Measurements from ENCODE around the gene LTBP4. TPM values are rescaled to one million over a fixed set of nuclear protein-coding genes. Genes with fewer than 3 reads are reported as not detected.

The LTBP4 gene
- total RNA-seq, 1 donor from 2014 or later = 46.9 TPM

- TF ChIP-seq CTCF (IDR thresholded peaks at IDR 0.05; ENCODE audit: insufficient read depth, low read depth, low read length) = no peak
- no peak for TF ChIP-seq EZH2 (IDR thresholded peaks at IDR 0.05; ENCODE audit: insufficient read depth, low read length)
- Histone ChIP-seq H3K4me2 (ENCODE audit: low read length) (no peak overlapping the region), H3K9ac (ENCODE audit: low read length) (no peak overlapping the region), H3K4me1 (ENCODE audit: insufficient read depth, low read length) (peaks cover 12% of the 10 kb centered on the region), H3K27ac (ENCODE audit: low read depth, low read length) (no peak overlapping the region), H3K36me3 (ENCODE audit: insufficient read depth, low read length) (peaks cover 57% of the 10 kb centered on the region), H3K4me3 (ENCODE audit: insufficient read depth, low read depth, low read length) (no peak overlapping the region), H3K79me2 (ENCODE audit: insufficient read depth, low read length) (no peaks in the 10 kb centered on the region), H4K20me1 (ENCODE audit: insufficient read depth, low read length) (peaks cover 41% of the 10 kb centered on the region), H2AFZ (ENCODE audit: low read depth, low read length) (no peak overlapping the region), H3K9me3 (ENCODE audit: insufficient read depth, low read depth, low read length) (peaks cover 5% of the 10 kb centered on the region), H3K27me3 (ENCODE audit: insufficient read depth, low read length) (no peaks in the 10 kb centered on the region)
- Mint-ChIP-seq H3K4me1 (ENCODE audit: low read depth, unreplicated experiment) (peaks cover 10% of the 10 kb centered on the region), H3K4me3 (ENCODE audit: unreplicated experiment) (no peak overlapping the region), H3K9me3 (ENCODE audit: unreplicated experiment) (peaks cover 2% of the 10 kb centered on the region), H3K36me3 (ENCODE audit: low read depth, unreplicated experiment) (peaks cover 38% of the 10 kb centered on the region), H3K27me3 (ENCODE audit: low read depth, unreplicated experiment) (no peaks in the 10 kb centered on the region), H3K27ac (ENCODE audit: unreplicated experiment) (no peak overlapping the region)
- DNase-seq (ENCODE audit: low read depth) = no peak
- FAIRE-seq = no peak
Measured at GRCh38 chr19:40668991-40669614, 67.9 kb downstream of the LTBP4 start.

- H3K36me3 ChIP-seq (ENCODE audit: insufficient read depth, low read length) = peaks cover 66% of the 10 kb centered on the region
- no peak overlapping the region for H2AFZ ChIP-seq (ENCODE audit: low read depth, low read length)
- FAIRE-seq = no peak
- peaks cover 4% of the 10 kb centered on the region for H3K4me1 Mint-ChIP-seq (ENCODE audit: low read depth, unreplicated experiment)
- no peak overlapping the region for H3K9ac ChIP-seq (ENCODE audit: low read length)
- no peak for TF ChIP-seq CTCF (IDR thresholded peaks at IDR 0.05; ENCODE audit: insufficient read depth, low read depth, low read length)
- TF ChIP-seq EZH2 (IDR thresholded peaks at IDR 0.05; ENCODE audit: insufficient read depth, low read length) = no peak
- no peak for DNase-seq (ENCODE audit: low read depth)
- H3K27ac Mint-ChIP-seq (ENCODE audit: unreplicated experiment) = no peak overlapping the region
- no peak overlapping the region for H3K27ac ChIP-seq (ENCODE audit: low read depth, low read length)
- no peaks in the 10 kb centered on the region for H3K27me3 Mint-ChIP-seq (ENCODE audit: low read depth, unreplicated experiment)
- H3K36me3 Mint-ChIP-seq (ENCODE audit: low read depth, unreplicated experiment) = peaks cover 36% of the 10 kb centered on the region
- H3K4me3 ChIP-seq (ENCODE audit: insufficient read depth, low read depth, low read length) = no peak overlapping the region
- no peak overlapping the region for H3K4me3 Mint-ChIP-seq (ENCODE audit: unreplicated experiment)
- peaks cover 5% of the 10 kb centered on the region for H3K9me3 ChIP-seq (ENCODE audit: insufficient read depth, low read depth, low read length)
- H3K4me2 ChIP-seq (ENCODE audit: low read length) = no peak overlapping the region
- peaks cover 47% of the 10 kb centered on the region for H4K20me1 ChIP-seq (ENCODE audit: insufficient read depth, low read length)
- H3K79me2 ChIP-seq (ENCODE audit: insufficient read depth, low read length) = no peaks in the 10 kb centered on the region
- peaks cover 2% of the 10 kb centered on the region for H3K9me3 Mint-ChIP-seq (ENCODE audit: unreplicated experiment)
- no peaks in the 10 kb centered on the region for H3K27me3 ChIP-seq (ENCODE audit: insufficient read depth, low read length)
- peaks cover 7% of the 10 kb centered on the region for H3K4me1 ChIP-seq (ENCODE audit: insufficient read depth, low read length)
Measured at GRCh38 chr19:40671404-40671803, 70.2 kb downstream of the LTBP4 start.

GRCh38 chr19:40672038-40672437, 70.9 kb downstream of the LTBP4 start:
- Histone ChIP-seq H4K20me1 (ENCODE audit: insufficient read depth, low read length) (peaks cover 47% of the 10 kb centered on the region), H3K36me3 (ENCODE audit: insufficient read depth, low read length) (peaks cover 68% of the 10 kb centered on the region), H3K9ac (ENCODE audit: low read length) (no peak overlapping the region), H3K27me3 (ENCODE audit: insufficient read depth, low read length) (no peaks in the 10 kb centered on the region), H3K9me3 (ENCODE audit: insufficient read depth, low read depth, low read length) (peaks cover 5% of the 10 kb centered on the region), H3K27ac (ENCODE audit: low read depth, low read length) (no peak overlapping the region), H3K79me2 (ENCODE audit: insufficient read depth, low read length) (no peaks in the 10 kb centered on the region), H2AFZ (ENCODE audit: low read depth, low read length) (no peak overlapping the region), H3K4me3 (ENCODE audit: insufficient read depth, low read depth, low read length) (no peak overlapping the region), H3K4me1 (ENCODE audit: insufficient read depth, low read length) (peaks cover under 1% of the 10 kb centered on the region), H3K4me2 (ENCODE audit: low read length) (no peak overlapping the region)
- H3K27ac Mint-ChIP-seq (ENCODE audit: unreplicated experiment) = no peak overlapping the region
- DNase-seq (ENCODE audit: low read depth) (no peak), FAIRE-seq (no peak)
- H3K9me3 Mint-ChIP-seq (ENCODE audit: unreplicated experiment) = peaks cover 2% of the 10 kb centered on the region
- no peaks in the 10 kb centered on the region for H3K4me1 Mint-ChIP-seq (ENCODE audit: low read depth, unreplicated experiment)
- no peak overlapping the region for H3K4me3 Mint-ChIP-seq (ENCODE audit: unreplicated experiment)
- no peaks in the 10 kb centered on the region for H3K27me3 Mint-ChIP-seq (ENCODE audit: low read depth, unreplicated experiment)
- TF ChIP-seq EZH2 (IDR thresholded peaks at IDR 0.05; ENCODE audit: insufficient read depth, low read length) = no peak
- TF ChIP-seq CTCF (IDR thresholded peaks at IDR 0.05; ENCODE audit: insufficient read depth, low read depth, low read length) = no peak
- H3K36me3 Mint-ChIP-seq (ENCODE audit: low read depth, unreplicated experiment) = peaks cover 32% of the 10 kb centered on the region

All from astrocyte (in vitro differentiated cells and primary cell).